OCI-LY7 (cell line): Measurements from ENCODE around the gene ENAH. TPM values are rescaled to one million over a fixed set of nuclear protein-coding genes. Genes with fewer than 3 reads are reported as not detected.

Source experiments
- BruUV-seq: library from RNA; stranded (reverse); fragments of 400-500 nt; replicated peaks from 2 replicates; lab custom pipeline; 2021; lab: Mats Ljungman, UMichigan
- CTCF ChIA-PET: fragments of 300-600 bp; sonication (Branson Sonifier 250); formaldehyde crosslinking; loops from one replicate; lab custom pipeline; 2022; ENCODE audit warnings: antibody characterized with exemption; ENCODE audit not compliant: unreplicated experiment; lab: Charles Lee
- POLR2A ChIA-PET: fragments of 300-600 bp; sonication (Branson Sonifier 250); formaldehyde crosslinking; loops from one replicate; lab custom pipeline; 2022; ENCODE audit warnings: antibody characterized with exemption; lab: Charles Lee
- DNase-seq: peaks from one replicate; pipeline ENCODE4 v3.0.0-alpha.2; 2015; ENCODE audit warnings: low spot score
- H2AFZ ChIP-seq: fragments of 200-600 bp; sonication (generic), shearing (Covaris generic); 2 replicates; pipeline ENCODE4 v1.6.1; 2014; ENCODE audit warnings: mild to moderate bottlenecking, antibody characterized with exemption, low read length, moderate library complexity
- H3K27ac ChIP-seq: fragments of 200-600 bp; sonication (generic); 2 replicates; pipeline ENCODE4 v1.5.1; 2014; ENCODE audit warnings: mixed run types, low read depth, mild to moderate bottlenecking, moderate library complexity, low read length, inconsistent platforms; ENCODE audit not compliant: poor library complexity, severe bottlenecking
- H3K36me3 ChIP-seq: fragments of 200-600 bp; sonication (generic); 2 replicates; pipeline ENCODE4 v1.6.1; 2014; ENCODE audit warnings: mild to moderate bottlenecking, antibody characterized with exemption, low read length, moderate library complexity, mixed read lengths; ENCODE audit not compliant: insufficient read depth
- H3K4me1 ChIP-seq: fragments of 200-600 bp; sonication (generic); 2 replicates; pipeline ENCODE4 v1.5.1; 2014; ENCODE audit warnings: mild to moderate bottlenecking, low read length; ENCODE audit not compliant: insufficient read depth, poor library complexity, severe bottlenecking
- H3K4me2 ChIP-seq: fragments of 200-600 bp; sonication (generic); 2 replicates; pipeline ENCODE4 v1.6.1; 2014; ENCODE audit warnings: mild to moderate bottlenecking, low read length
- H3K4me3 ChIP-seq: fragments of 200-600 bp; sonication (generic); 2 replicates; pipeline ENCODE4 v1.5.1; 2014; ENCODE audit warnings: mild to moderate bottlenecking, low read depth, low read length; ENCODE audit not compliant: poor library complexity, severe bottlenecking
- H3K79me2 ChIP-seq: fragments of 200-600 bp; sonication (generic); 2 replicates; pipeline ENCODE4 v1.6.1; 2016; ENCODE audit warnings: low read depth, mild to moderate bottlenecking, low read length, moderate library complexity, mixed read lengths; ENCODE audit not compliant: insufficient read depth
- H3K9me2 ChIP-seq: fragments of 200-600 bp; sonication (generic); 2 replicates; pipeline ENCODE4 v1.6.1; 2016; ENCODE audit warnings: mild to moderate bottlenecking, low read length, mixed read lengths; ENCODE audit not compliant: insufficient read depth
- H3K9me3 ChIP-seq: fragments of 200-600 bp; sonication (generic); 2 replicates; pipeline ENCODE4 v1.6.1; 2014; ENCODE audit warnings: mild to moderate bottlenecking, mixed run types, low read length, mixed read lengths
- H4K20me1 ChIP-seq: fragments of 200-600 bp; sonication (generic); 2 replicates; pipeline ENCODE4 v1.6.1; 2014; ENCODE audit warnings: mild to moderate bottlenecking, antibody characterized with exemption, low read length, moderate library complexity, mixed read lengths; ENCODE audit not compliant: insufficient read depth
- EZH2phosphoT487 ChIP-seq: fragments of 200-600 bp; sonication (generic); IDR thresholded peaks from 2 replicates; pipeline ENCODE4 v1.6.1; 2018; ENCODE audit warnings: low read depth, borderline replicate concordance, mild to moderate bottlenecking, mixed run types, antibody characterized with exemption, low read length, moderate library complexity, mixed read lengths
- intact Hi-C: fragments of 100-400 bp; cut with micrococcal nuclease; formaldehyde crosslinking; loops from one replicate; pipeline ENCODE4 v1.10.0; 2022; ENCODE audit not compliant: unreplicated experiment
- total RNA-seq, 2 experiments: library from RNA; depleted of rRNA in 1 of 2; stranded (reverse); fragments of >200 nt in 1 of 2; shearing (Covaris generic) in 1 of 2; gene quantifications; 2 replicates each; pipeline ENCODE4 v1.2.3, GENCODE V29; 2014 to 2022
- TF ChIP-seq, protein P1 (sequence below): fragments of 200-600 bp; sonication (generic); conservative IDR thresholded peaks from 2 replicates; pipeline ENCODE4 v1.5.1; 2014; ENCODE audit warnings: mild to moderate bottlenecking, antibody characterized with exemption, low read length, moderate library complexity, mixed read lengths

The ENAH gene
- total RNA-seq, 2 experiments from 2014 or later = 4.6 to 18.1 TPM

DNA sequence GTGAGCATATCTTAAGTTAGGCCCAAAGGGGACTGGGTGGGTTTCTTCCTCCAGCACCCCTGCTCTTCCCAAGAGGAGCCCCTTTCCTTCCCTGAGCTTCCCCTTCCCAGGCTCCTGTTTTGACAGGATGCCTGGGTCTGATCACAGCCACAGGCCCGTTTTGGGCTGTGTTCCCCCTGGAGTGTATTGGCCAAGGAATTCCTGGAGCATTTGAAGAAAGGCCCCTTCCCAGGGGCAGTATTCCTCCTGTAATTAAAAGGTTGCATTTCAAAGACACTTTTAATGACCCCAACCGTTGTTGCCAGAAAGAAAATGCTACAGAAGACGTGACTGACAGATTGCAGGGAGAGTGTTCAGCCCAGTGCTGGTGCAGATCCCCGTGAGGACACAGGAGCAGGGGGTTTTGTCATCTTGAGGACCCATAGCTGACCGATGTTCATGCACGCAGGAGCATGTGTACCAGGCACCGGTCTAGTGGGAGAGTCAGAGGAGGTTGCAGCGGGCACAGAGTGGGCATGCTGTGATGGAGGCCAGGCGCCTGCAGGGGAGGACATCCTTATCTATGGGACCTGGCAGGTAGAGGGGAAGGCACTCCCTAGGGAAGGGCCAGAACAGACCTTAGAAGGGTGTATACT, 205.8 kb downstream of the ENAH start:
- CTCF ChIA-PET = no interaction called here
- Histone ChIP-seq H4K20me1 (no peaks in the 10 kb centered on the region), H3K9me3 (no peaks in the 10 kb centered on the region), H2AFZ (0 out of 2 replicates have a peak overlapping the region, but pooled peaks have one; percentile 30), H3K4me3 (no peak overlapping the region), H3K4me1 (peaks cover 56% of the 10 kb centered on the region), H3K36me3 (no peaks in the 10 kb centered on the region), H3K27ac (no peak overlapping the region), H3K79me2 (no peaks in the 10 kb centered on the region), H3K4me2 (peak overlapping the region; percentile 39; the same call in 1 of the 2 replicates), H3K9me2 (no peaks in the 10 kb centered on the region)
- TF ChIP-seq EZH2phosphoT487 = no peak
- TF ChIP-seq, protein P1, sequence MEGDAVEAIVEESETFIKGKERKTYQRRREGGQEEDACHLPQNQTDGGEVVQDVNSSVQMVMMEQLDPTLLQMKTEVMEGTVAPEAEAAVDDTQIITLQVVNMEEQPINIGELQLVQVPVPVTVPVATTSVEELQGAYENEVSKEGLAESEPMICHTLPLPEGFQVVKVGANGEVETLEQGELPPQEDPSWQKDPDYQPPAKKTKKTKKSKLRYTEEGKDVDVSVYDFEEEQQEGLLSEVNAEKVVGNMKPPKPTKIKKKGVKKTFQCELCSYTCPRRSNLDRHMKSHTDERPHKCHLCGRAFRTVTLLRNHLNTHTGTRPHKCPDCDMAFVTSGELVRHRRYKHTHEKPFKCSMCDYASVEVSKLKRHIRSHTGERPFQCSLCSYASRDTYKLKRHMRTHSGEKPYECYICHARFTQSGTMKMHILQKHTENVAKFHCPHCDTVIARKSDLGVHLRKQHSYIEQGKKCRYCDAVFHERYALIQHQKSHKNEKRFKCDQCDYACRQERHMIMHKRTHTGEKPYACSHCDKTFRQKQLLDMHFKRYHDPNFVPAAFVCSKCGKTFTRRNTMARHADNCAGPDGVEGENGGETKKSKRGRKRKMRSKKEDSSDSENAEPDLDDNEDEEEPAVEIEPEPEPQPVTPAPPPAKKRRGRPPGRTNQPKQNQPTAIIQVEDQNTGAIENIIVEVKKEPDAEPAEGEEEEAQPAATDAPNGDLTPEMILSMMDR = no peak
- no TSS peak for BruUV-seq
- no peak for DNase-seq
- POLR2A ChIA-PET = interaction anchor here (1.5 to 9.5 kb wide), 4 partner anchors 8 to 21 kb away, joined by 3 to 242 read pairs (median 33); partner anchors contain the start of gene LBR
- intact Hi-C loops = no loop called here

DNA sequence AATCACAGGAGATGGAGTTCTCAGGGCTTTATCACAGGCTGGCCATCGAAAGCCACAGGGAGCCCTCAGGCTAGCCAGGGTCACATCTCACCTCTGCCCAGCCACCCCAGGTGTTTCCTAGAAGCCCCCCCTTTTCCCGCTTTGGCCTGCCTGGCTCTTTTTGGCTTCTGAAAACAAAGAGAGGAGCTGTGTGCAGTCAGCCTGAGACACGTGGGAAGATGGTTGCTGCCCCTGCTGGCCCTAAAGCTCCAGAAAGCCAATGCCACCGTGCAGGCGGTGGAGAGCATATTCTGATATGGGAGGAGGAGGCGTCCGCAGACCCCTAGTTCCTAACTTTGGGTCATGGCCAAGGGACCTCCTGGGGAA, 206.3 kb downstream of the ENAH start:
- ChIA-PET CTCF (no interaction called here), POLR2A (interaction anchor here (0.9 to 9.5 kb wide), 7 partner anchors 8 to 245 kb away, joined by 3 to 242 read pairs (median 4); partner anchors contain the start of gene LBR)
- H3K36me3 ChIP-seq = no peaks in the 10 kb centered on the region
- no peak overlapping the region for H3K4me3 ChIP-seq
- peak overlapping the region; percentile 84 for H3K27ac ChIP-seq
- intact Hi-C loops = no loop called here
- H3K4me2 ChIP-seq = peak overlapping the region; percentile 39
- no peaks in the 10 kb centered on the region for H3K79me2 ChIP-seq
- DNase-seq = no peak
- peaks cover 61% of the 10 kb centered on the region for H3K4me1 ChIP-seq
- no peak for TF ChIP-seq EZH2phosphoT487
- TF ChIP-seq, protein P1 = no peak
- BruUV-seq = no TSS peak
- no peaks in the 10 kb centered on the region for H3K9me2 ChIP-seq
- H2AFZ ChIP-seq = peak overlapping the region; percentile 30; the same call in 1 of the 2 replicates
- no peaks in the 10 kb centered on the region for H4K20me1 ChIP-seq
- H3K9me3 ChIP-seq = no peaks in the 10 kb centered on the region
